ENCODE results near the gene GAB2.

GAB2 gene

DNA sequence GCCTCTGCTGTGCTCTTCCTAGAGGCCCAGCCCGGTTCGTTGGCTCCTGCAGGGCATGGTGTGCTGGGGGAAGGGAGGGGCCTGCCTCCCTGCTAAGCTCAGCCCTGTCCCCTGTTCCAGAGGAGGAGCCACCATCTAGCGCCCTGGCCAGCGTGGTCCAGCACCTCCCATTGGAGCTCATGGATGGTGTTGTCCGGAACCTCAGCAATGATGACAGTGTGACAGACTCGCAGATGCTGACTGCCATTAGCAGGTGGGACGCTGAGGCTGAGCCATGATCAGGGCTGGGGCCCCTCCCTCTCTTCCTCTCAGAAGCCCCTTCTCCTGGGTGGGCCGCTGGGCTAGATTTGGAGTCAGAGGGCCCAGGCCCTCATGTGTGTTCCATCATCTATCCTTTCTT is 219.8 kb downstream of the GAB2 start:
- no peaks in the 10 kb centered on the region for H3K9me3 ChIP-seq (ENCODE audit: control insufficient read depth, insufficient read depth, low read length)
- no peaks in the 10 kb centered on the region; the same call in 1 of the 2 replicates for H3K36me3 ChIP-seq (ENCODE audit: control insufficient read depth, insufficient read depth, low read length)
- no peak overlapping the region for H3K27ac ChIP-seq (ENCODE audit: low read length)
- no peak overlapping the region for H3K4me3 ChIP-seq (ENCODE audit: low read length)
- H3K4me1 ChIP-seq (ENCODE audit: control insufficient read depth, insufficient read depth, low read length): no peaks in the 10 kb centered on the region
- no peaks in the 10 kb centered on the region for H3K27me3 ChIP-seq (ENCODE audit: control insufficient read depth, insufficient read depth, low read length)
- no CpG with 5 or more reads among the region's 8 CpGs for WGBS (ENCODE audit: insufficient coverage, insufficient read length)
- no peak for DNase-seq (ENCODE audit: low read depth, low spot score)

DNA sequence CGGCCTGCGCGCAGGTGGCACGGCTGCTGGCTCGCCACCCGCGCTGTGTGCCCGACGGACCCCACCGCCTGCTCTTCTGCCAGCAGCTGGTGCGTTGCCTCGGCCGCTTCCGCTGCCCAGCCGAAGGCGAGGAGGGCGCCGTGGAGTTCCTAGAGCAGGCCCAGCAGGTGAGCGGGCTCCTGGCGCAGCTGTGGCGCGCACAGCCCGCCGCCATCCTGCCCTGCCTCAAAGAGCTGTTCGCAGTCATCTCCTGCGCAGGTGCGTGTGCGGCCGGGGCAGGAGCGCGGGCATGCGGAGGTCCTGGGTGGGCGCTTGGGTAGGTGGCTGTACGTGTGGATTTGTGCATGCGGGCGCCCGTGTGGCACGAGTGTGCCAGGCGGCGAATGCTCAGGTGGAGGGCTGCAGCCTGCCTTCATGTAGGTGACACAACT is 220.9 kb downstream of the GAB2 start:
- DNase-seq (ENCODE audit: low read depth, low spot score): no peak
- no CpG with 5 or more reads among the region's 40 CpGs for WGBS (ENCODE audit: insufficient coverage, insufficient read length)

DNA sequence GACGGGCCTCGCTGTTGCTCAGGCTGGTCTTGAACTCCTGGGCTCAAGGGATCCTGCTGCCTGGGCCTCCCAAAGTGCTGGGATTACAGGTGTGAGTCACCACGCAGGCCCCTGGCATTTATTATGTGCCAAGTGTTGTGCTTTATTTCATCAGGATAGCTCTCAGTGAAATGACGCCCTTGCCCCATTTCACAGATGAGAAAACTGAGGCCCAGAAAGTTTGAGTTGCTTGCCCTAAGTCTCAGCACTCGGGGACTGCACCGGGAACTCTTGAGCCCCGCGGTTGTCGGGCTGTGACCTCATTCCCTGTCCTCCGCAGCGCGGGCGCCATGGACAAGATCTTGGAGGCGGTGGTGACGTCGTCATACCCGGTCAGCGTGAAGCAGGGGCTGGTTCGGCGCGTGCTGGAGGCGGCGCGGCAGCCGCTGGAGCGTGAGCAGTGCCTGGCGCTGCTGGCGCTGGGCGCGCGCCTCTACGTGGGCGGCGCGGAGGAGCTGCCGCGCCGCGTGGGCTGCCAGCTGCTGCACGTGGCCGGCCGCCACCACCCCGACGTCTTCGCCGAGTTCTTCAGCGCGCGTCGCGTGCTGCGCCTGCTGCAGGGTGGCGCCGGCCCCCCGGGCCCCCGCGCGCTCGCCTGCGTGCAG is 221.6 kb downstream of the GAB2 start:
- no peaks in the 10 kb centered on the region for H3K9me3 ChIP-seq (ENCODE audit: control insufficient read depth, insufficient read depth, low read length)
- no peak overlapping the region for H3K4me3 ChIP-seq (ENCODE audit: low read length)
- H3K4me1 ChIP-seq (ENCODE audit: control insufficient read depth, insufficient read depth, low read length): no peaks in the 10 kb centered on the region
- no peak for DNase-seq (ENCODE audit: low read depth, low spot score)
- H3K36me3 ChIP-seq (ENCODE audit: control insufficient read depth, insufficient read depth, low read length): no peaks in the 10 kb centered on the region; the same call in 1 of the 2 replicates
- no peak overlapping the region for H3K27ac ChIP-seq (ENCODE audit: low read length)
- H3K27me3 ChIP-seq (ENCODE audit: control insufficient read depth, insufficient read depth, low read length): no peaks in the 10 kb centered on the region
- no CpG with 5 or more reads among the region's 60 CpGs for WGBS (ENCODE audit: insufficient coverage, insufficient read length)

More for the DNA sequence above, 220.9 kb downstream of the GAB2 start:
- H3K36me3 ChIP-seq (ENCODE audit: control insufficient read depth, insufficient read depth, low read length): no peaks in the 10 kb centered on the region; the same call in 1 of the 2 replicates
- H3K9me3 ChIP-seq (ENCODE audit: control insufficient read depth, insufficient read depth, low read length): no peaks in the 10 kb centered on the region
- H3K27ac ChIP-seq (ENCODE audit: low read length): no peak overlapping the region
- H3K27me3 ChIP-seq (ENCODE audit: control insufficient read depth, insufficient read depth, low read length): no peaks in the 10 kb centered on the region
- no peaks in the 10 kb centered on the region for H3K4me1 ChIP-seq (ENCODE audit: control insufficient read depth, insufficient read depth, low read length)
- H3K4me3 ChIP-seq (ENCODE audit: low read length): no peak overlapping the region

DNA sequence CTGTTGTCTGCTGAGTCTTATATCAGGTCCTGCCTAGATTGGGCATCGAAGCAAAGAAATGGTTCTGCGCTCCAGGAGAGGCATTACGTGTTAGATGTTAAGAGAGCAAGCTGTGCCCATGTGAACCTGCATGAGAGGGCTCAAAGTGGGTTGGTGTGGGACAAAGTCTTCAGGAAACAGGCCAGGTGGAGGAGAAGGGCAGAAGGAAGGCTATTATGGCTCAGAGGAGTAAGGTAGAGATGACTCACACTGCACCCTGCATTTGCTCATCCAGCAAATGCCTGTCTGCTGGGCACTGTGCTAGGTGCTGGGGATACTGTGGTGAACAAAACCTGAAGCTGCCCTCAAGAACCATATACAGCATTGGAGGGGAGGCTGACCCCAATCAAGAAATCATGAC is 223.1 kb downstream of the GAB2 start:
- Histone ChIP-seq H3K4me3 (ENCODE audit: low read length) (no peak overlapping the region), H3K27ac (ENCODE audit: low read length) (no peak overlapping the region), H3K9me3 (ENCODE audit: control insufficient read depth, insufficient read depth, low read length) (no peaks in the 10 kb centered on the region), H3K27me3 (ENCODE audit: control insufficient read depth, insufficient read depth, low read length) (no peaks in the 10 kb centered on the region), H3K4me1 (ENCODE audit: control insufficient read depth, insufficient read depth, low read length) (no peaks in the 10 kb centered on the region), H3K36me3 (ENCODE audit: control insufficient read depth, insufficient read depth, low read length) (no peaks in the 10 kb centered on the region; the same call in 1 of the 2 replicates)
- WGBS (ENCODE audit: insufficient coverage, insufficient read length): no CpG with 5 or more reads among the region's 3 CpGs
- DNase-seq (ENCODE audit: low read depth, low spot score): no peak

DNA sequence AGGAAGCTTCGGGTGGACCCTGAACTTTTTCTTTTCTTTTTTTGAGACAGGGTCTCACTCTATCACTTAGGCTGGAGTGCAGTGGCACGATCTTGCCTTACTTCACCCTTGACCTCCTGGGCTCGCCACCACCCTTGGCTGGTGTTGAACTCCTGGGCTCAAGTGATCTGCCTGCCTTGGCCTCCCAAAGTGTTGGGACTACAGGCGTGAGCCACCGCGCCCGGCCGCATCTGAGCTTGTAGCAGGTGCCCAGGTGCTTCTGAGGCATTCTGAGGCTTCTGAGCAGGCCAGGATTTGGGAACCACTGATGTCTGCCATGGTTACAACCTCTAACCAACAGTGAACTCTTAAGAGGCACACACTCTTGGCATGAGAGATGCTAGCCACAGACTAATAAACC is 223.8 kb downstream of the GAB2 start:
- no peak overlapping the region for H3K4me3 ChIP-seq (ENCODE audit: low read length)
- DNase-seq (ENCODE audit: low read depth, low spot score): no peak
- WGBS (ENCODE audit: insufficient coverage, insufficient read length): no CpG with 5 or more reads among the region's 8 CpGs
- H3K27me3 ChIP-seq (ENCODE audit: control insufficient read depth, insufficient read depth, low read length): no peaks in the 10 kb centered on the region
- no peaks in the 10 kb centered on the region; the same call in 1 of the 2 replicates for H3K36me3 ChIP-seq (ENCODE audit: control insufficient read depth, insufficient read depth, low read length)
- no peak overlapping the region for H3K27ac ChIP-seq (ENCODE audit: low read length)
- no peaks in the 10 kb centered on the region for H3K9me3 ChIP-seq (ENCODE audit: control insufficient read depth, insufficient read depth, low read length)
- H3K4me1 ChIP-seq (ENCODE audit: control insufficient read depth, insufficient read depth, low read length): no peaks in the 10 kb centered on the region

DNA sequence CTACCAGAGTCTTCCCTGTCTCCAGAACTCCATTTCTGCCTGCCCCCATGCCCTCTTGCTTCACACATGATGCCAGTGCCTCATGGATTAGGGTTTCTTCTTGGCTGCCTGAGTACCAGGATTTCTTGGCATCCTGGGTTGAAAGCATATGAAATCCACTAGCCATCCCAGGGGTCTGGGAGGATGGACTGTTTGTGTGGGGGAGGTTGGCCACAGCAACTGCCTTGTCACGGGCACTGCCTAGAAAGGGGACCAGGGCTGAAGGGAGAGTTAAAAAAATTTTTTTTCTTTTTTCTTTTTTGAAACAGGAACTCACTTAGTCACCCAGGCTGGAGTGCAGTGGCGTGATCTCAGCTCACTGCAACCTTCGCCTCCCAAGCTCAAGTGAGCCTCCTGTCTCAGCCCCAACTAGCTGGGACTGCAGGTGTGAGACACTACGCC is 224.7 kb downstream of the GAB2 start:
- H3K4me3 ChIP-seq (ENCODE audit: low read length): no peak overlapping the region
- H3K27me3 ChIP-seq (ENCODE audit: control insufficient read depth, insufficient read depth, low read length): no peaks in the 10 kb centered on the region
- no peaks in the 10 kb centered on the region; the same call in 1 of the 2 replicates for H3K36me3 ChIP-seq (ENCODE audit: control insufficient read depth, insufficient read depth, low read length)
- H3K27ac ChIP-seq (ENCODE audit: low read length): no peak overlapping the region
- no peak for DNase-seq (ENCODE audit: low read depth, low spot score)
- no peaks in the 10 kb centered on the region for H3K9me3 ChIP-seq (ENCODE audit: control insufficient read depth, insufficient read depth, low read length)
- H3K4me1 ChIP-seq (ENCODE audit: control insufficient read depth, insufficient read depth, low read length): no peaks in the 10 kb centered on the region
- no CpG with 5 or more reads among the region's 4 CpGs for WGBS (ENCODE audit: insufficient coverage, insufficient read length)

DNA sequence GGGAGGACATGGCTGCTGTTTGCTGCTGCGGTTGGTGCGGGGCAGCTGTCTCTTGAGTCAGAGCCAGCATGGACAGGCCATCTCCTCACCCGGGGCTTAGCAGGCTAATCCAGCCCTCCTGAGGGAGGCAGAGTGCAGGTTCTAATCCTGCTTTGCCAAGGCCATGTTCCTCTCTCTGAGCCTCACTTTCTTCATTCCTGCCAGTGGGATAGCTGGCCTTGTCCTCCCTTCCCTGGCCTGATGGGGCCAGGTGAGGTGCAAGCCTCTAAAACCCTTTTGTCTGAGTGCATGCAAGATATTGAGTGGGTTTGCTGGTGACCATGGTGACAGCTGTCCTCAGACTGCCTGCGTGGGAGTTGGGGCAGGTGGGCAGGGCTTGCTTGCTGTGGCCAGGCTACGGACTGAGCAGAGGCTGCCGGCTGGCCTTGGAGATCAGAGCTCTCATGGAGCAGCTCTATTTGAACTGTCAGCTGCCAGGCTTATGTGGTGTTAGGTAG is 225.3 kb downstream of the GAB2 start:
- Histone ChIP-seq H3K36me3 (ENCODE audit: control insufficient read depth, insufficient read depth, low read length) (no peaks in the 10 kb centered on the region; the same call in 1 of the 2 replicates), H3K27ac (ENCODE audit: low read length) (no peak overlapping the region), H3K9me3 (ENCODE audit: control insufficient read depth, insufficient read depth, low read length) (no peaks in the 10 kb centered on the region), H3K4me1 (ENCODE audit: control insufficient read depth, insufficient read depth, low read length) (no peaks in the 10 kb centered on the region), H3K27me3 (ENCODE audit: control insufficient read depth, insufficient read depth, low read length) (no peaks in the 10 kb centered on the region), H3K4me3 (ENCODE audit: low read length) (no peak overlapping the region)
- WGBS (ENCODE audit: insufficient coverage, insufficient read length): no CpG with 5 or more reads among the region's 6 CpGs
- DNase-seq (ENCODE audit: low read depth, low spot score): no peak

DNA sequence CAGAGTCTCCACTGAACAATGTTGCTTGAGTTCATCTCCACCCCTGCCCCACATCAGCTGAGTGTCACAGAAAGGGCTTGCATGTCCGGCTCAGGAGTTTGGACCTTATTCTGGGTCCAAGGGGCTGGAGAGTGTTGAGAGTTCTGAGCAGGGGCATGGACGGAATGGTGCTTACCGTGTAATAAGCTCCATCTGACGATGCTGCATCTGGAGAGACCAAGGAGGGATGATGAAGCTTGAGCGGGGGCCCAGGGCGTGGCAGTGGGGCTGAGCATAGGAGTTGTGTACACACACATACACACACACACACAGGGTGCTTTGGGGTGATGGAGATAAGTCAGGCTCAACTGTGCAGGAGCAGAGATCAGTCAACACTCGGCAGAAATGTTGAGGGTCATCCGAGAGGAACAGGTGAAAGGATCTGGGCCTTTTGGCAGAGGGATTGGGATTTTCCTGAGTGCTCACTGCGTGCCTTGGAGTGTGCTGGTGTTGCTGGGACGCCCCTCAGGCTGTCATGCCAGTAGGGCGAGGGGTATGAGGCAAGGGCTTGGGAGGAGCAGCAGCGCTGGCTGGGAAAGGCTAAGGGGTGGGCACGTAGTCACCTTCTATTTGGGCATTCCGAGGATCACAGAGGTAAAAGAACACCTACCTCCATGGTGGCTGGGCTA is 226.6 kb downstream of the GAB2 start:
- H3K9me3 ChIP-seq (ENCODE audit: control insufficient read depth, insufficient read depth, low read length): no peaks in the 10 kb centered on the region
- no peak overlapping the region for H3K27ac ChIP-seq (ENCODE audit: low read length)
- no peak overlapping the region for H3K4me3 ChIP-seq (ENCODE audit: low read length)
- H3K27me3 ChIP-seq (ENCODE audit: control insufficient read depth, insufficient read depth, low read length): no peaks in the 10 kb centered on the region
- H3K36me3 ChIP-seq (ENCODE audit: control insufficient read depth, insufficient read depth, low read length): no peaks in the 10 kb centered on the region
- no CpG with 5 or more reads among the region's 14 CpGs for WGBS (ENCODE audit: insufficient coverage, insufficient read length)
- no peak for DNase-seq (ENCODE audit: low read depth, low spot score)
- no peaks in the 10 kb centered on the region for H3K4me1 ChIP-seq (ENCODE audit: control insufficient read depth, insufficient read depth, low read length)

DNA sequence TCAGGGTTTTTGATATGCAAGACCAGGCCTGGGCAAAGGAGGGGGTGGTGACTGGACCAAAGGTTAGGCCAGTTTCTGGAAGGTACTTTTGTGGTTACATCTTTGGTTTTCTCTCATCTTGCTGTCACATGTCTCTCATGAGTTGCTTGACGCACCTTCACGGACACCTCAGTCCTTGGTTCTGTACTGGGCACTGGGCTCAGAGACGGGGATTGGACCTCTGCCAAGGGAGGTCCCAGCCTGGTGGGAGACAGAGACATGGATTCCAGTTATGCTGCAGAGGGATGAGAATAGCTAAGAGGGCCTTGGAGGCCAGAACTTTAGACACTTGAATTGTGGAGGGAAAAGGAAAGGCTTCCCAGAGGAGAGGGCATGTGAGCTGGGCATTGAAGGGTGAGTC is 227.2 kb downstream of the GAB2 start:
- no peak for DNase-seq (ENCODE audit: low read depth, low spot score)
- H3K36me3 ChIP-seq (ENCODE audit: control insufficient read depth, insufficient read depth, low read length): no peaks in the 10 kb centered on the region
- H3K4me3 ChIP-seq (ENCODE audit: low read length): no peak overlapping the region
- H3K27ac ChIP-seq (ENCODE audit: low read length): no peak overlapping the region
- no CpG with 5 or more reads among the region's 3 CpGs for WGBS (ENCODE audit: insufficient coverage, insufficient read length)
- no peaks in the 10 kb centered on the region for H3K27me3 ChIP-seq (ENCODE audit: control insufficient read depth, insufficient read depth, low read length)
- H3K9me3 ChIP-seq (ENCODE audit: control insufficient read depth, insufficient read depth, low read length): no peaks in the 10 kb centered on the region
- H3K4me1 ChIP-seq (ENCODE audit: control insufficient read depth, insufficient read depth, low read length): no peaks in the 10 kb centered on the region

DNA sequence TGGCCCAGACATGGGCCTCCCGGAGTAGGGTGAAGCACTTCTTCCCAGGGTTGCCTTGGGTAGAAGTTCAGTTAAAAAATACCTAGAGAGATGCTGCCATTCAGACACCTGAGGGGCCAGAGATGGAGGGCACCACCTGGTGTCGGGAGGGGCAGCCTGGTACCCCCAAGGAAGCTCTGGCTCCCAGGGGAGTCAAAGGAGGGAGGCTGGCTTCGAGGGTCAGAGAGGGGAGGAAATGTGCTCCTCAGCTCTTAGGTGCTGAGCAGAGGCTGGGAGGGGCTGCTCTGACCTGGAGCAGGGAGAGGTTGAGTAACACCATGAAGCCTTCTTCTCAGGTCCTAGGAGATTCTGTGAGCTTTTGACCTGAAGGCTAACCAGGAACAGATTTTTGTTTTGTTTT is 227.8 kb downstream of the GAB2 start:
- Histone ChIP-seq H3K27me3 (ENCODE audit: control insufficient read depth, insufficient read depth, low read length) (no peaks in the 10 kb centered on the region), H3K36me3 (ENCODE audit: control insufficient read depth, insufficient read depth, low read length) (no peaks in the 10 kb centered on the region), H3K4me3 (ENCODE audit: low read length) (no peak overlapping the region), H3K9me3 (ENCODE audit: control insufficient read depth, insufficient read depth, low read length) (no peaks in the 10 kb centered on the region), H3K4me1 (ENCODE audit: control insufficient read depth, insufficient read depth, low read length) (no peaks in the 10 kb centered on the region), H3K27ac (ENCODE audit: low read length) (no peak overlapping the region)
- no peak for DNase-seq (ENCODE audit: low read depth, low spot score)
- no CpG with 5 or more reads among the region's 3 CpGs for WGBS (ENCODE audit: insufficient coverage, insufficient read length)

All from iPS DF 6.9 (cell line).